Measurements from ENCODE around the gene GPR52.

DNA sequence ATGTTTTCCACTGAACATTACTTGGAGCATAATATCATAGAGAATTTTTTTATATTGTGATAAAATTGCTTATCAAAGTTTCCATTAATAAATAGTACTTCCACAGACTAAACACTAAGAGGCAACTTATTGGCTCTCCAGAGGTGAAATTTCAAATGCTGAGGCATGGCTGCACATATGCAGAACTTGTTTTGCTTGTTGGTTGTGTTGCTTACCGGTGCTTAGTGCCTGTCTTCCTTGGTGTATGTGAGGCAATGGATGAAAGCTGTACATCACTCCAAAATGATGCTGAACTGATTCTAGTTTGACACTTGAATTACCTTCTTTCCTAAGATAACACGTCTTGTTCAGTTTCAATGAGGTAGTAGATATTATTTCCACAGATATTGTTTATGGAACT is 29.8 kb upstream of the GPR52 start:
- TF ChIP-seq, protein P1, sequence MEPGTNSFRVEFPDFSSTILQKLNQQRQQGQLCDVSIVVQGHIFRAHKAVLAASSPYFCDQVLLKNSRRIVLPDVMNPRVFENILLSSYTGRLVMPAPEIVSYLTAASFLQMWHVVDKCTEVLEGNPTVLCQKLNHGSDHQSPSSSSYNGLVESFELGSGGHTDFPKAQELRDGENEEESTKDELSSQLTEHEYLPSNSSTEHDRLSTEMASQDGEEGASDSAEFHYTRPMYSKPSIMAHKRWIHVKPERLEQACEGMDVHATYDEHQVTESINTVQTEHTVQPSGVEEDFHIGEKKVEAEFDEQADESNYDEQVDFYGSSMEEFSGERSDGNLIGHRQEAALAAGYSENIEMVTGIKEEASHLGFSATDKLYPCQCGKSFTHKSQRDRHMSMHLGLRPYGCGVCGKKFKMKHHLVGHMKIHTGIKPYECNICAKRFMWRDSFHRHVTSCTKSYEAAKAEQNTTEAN (CRISPR knock-in tag; IDR thresholded peaks at IDR 0.05), result no peak
- TF ChIP-seq, protein P2, sequence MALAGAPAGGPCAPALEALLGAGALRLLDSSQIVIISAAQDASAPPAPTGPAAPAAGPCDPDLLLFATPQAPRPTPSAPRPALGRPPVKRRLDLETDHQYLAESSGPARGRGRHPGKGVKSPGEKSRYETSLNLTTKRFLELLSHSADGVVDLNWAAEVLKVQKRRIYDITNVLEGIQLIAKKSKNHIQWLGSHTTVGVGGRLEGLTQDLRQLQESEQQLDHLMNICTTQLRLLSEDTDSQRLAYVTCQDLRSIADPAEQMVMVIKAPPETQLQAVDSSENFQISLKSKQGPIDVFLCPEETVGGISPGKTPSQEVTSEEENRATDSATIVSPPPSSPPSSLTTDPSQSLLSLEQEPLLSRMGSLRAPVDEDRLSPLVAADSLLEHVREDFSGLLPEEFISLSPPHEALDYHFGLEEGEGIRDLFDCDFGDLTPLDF (CRISPR knock-in tag; IDR thresholded peaks at IDR 0.05), result no peak
- no peak for TF ChIP-seq ZNF232 (CRISPR knock-in tag; IDR thresholded peaks at IDR 0.05)
- TF ChIP-seq, protein P3, sequence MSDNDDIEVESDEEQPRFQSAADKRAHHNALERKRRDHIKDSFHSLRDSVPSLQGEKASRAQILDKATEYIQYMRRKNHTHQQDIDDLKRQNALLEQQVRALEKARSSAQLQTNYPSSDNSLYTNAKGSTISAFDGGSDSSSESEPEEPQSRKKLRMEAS (CRISPR knock-in tag; IDR thresholded peaks at IDR 0.05), result no peak
- TF ChIP-seq, protein P4, sequence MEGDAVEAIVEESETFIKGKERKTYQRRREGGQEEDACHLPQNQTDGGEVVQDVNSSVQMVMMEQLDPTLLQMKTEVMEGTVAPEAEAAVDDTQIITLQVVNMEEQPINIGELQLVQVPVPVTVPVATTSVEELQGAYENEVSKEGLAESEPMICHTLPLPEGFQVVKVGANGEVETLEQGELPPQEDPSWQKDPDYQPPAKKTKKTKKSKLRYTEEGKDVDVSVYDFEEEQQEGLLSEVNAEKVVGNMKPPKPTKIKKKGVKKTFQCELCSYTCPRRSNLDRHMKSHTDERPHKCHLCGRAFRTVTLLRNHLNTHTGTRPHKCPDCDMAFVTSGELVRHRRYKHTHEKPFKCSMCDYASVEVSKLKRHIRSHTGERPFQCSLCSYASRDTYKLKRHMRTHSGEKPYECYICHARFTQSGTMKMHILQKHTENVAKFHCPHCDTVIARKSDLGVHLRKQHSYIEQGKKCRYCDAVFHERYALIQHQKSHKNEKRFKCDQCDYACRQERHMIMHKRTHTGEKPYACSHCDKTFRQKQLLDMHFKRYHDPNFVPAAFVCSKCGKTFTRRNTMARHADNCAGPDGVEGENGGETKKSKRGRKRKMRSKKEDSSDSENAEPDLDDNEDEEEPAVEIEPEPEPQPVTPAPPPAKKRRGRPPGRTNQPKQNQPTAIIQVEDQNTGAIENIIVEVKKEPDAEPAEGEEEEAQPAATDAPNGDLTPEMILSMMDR (IDR thresholded peaks at IDR 0.05), result no peak
